ENCODE measurements around the gene KIAA1191.
"Not testable (repeated sequence)": the region's sequence is repeated elsewhere in the genome, so short reads cannot be mapped to it uniquely, and the experiment has no call there.

The KIAA1191 gene

GRCh38 chr5:176305356-176305755, 56.2 kb downstream of the KIAA1191 start:
- DNase-seq: not testable (repeated sequence)

Data from stimulated activated CD4-positive, alpha-beta T cell treated with anti-CD3 and anti-CD28 coated beads, Interleukin-2, amount 100 ng/mL, for 48 hours (primary cell).